ENCODE data around the gene CORO2A. TPM values are rescaled to one million over a fixed set of nuclear protein-coding genes. Genes with fewer than 3 reads are reported as not detected.

The CORO2A gene
- total and polyA plus RNA-seq, 2 of the 13 experiments (the other 11 are each of a cell fraction or from before 2014, with no cell fraction given), result 14.4 to 15.3 TPM

DNA sequence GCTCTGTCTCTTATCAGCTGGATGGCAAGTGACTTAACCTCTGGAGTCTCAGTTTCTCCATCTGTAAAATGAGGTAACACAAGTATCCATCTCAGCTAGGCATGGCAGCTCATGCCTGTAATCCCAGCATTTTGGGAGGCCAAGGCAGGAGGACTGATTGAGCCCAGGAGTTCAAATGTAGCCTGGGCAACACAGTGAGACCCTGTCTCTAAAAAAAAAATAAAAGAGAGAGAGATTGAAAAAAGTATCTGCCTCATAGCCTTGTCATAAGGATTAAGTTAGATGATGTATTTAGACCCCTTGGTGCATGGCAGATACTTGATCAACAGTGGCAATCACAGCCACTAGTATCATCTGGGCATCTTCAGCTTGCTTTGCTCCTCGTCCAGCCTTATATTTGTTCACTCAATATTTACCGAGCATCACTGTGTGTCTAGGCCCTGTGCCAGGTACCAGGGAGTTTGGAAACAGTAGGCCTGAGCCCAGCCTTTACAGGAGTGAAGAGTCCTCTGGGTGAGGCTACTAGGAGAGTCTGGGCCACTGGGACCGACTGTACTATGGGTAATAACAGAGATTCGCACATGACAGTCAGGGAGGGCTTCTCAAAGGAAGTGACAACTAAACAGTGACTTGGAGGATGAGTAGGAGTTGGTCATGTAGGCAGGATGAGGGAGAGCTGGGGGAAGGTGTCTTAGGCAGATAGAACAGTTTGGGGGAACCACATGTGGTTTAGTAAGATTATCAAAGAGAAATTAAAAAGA lies 34.2 kb downstream of the CORO2A start (continued):
- TF ChIP-seq, protein P1, sequence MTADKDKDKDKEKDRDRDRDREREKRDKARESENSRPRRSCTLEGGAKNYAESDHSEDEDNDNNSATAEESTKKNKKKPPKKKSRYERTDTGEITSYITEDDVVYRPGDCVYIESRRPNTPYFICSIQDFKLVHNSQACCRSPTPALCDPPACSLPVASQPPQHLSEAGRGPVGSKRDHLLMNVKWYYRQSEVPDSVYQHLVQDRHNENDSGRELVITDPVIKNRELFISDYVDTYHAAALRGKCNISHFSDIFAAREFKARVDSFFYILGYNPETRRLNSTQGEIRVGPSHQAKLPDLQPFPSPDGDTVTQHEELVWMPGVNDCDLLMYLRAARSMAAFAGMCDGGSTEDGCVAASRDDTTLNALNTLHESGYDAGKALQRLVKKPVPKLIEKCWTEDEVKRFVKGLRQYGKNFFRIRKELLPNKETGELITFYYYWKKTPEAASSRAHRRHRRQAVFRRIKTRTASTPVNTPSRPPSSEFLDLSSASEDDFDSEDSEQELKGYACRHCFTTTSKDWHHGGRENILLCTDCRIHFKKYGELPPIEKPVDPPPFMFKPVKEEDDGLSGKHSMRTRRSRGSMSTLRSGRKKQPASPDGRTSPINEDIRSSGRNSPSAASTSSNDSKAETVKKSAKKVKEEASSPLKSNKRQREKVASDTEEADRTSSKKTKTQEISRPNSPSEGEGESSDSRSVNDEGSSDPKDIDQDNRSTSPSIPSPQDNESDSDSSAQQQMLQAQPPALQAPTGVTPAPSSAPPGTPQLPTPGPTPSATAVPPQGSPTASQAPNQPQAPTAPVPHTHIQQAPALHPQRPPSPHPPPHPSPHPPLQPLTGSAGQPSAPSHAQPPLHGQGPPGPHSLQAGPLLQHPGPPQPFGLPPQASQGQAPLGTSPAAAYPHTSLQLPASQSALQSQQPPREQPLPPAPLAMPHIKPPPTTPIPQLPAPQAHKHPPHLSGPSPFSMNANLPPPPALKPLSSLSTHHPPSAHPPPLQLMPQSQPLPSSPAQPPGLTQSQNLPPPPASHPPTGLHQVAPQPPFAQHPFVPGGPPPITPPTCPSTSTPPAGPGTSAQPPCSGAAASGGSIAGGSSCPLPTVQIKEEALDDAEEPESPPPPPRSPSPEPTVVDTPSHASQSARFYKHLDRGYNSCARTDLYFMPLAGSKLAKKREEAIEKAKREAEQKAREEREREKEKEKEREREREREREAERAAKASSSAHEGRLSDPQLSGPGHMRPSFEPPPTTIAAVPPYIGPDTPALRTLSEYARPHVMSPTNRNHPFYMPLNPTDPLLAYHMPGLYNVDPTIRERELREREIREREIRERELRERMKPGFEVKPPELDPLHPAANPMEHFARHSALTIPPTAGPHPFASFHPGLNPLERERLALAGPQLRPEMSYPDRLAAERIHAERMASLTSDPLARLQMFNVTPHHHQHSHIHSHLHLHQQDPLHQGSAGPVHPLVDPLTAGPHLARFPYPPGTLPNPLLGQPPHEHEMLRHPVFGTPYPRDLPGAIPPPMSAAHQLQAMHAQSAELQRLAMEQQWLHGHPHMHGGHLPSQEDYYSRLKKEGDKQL (CRISPR knock-in tag; IDR thresholded peaks at IDR 0.05; ENCODE audit: low read depth), result peak; percentile 64; the same call in 1 of the 2 replicates
- TF ChIP-seq TBL1XR1 (IDR thresholded peaks at IDR 0.05; ENCODE audit: borderline replicate concordance, low read length, partially characterized antibody), result no peak
- no peak for TF ChIP-seq ZNF180 (CRISPR knock-in tag; IDR thresholded peaks at IDR 0.05; ENCODE audit: borderline replicate concordance, low read depth)
- TF ChIP-seq KAT2B (IDR thresholded peaks at IDR 0.05; ENCODE audit: borderline replicate concordance, low read depth, low read length), result no peak
- TF ChIP-seq GATA4 (IDR thresholded peaks at IDR 0.05; ENCODE audit: borderline replicate concordance, low read depth), result no peak
- TF ChIP-seq, protein P2, sequence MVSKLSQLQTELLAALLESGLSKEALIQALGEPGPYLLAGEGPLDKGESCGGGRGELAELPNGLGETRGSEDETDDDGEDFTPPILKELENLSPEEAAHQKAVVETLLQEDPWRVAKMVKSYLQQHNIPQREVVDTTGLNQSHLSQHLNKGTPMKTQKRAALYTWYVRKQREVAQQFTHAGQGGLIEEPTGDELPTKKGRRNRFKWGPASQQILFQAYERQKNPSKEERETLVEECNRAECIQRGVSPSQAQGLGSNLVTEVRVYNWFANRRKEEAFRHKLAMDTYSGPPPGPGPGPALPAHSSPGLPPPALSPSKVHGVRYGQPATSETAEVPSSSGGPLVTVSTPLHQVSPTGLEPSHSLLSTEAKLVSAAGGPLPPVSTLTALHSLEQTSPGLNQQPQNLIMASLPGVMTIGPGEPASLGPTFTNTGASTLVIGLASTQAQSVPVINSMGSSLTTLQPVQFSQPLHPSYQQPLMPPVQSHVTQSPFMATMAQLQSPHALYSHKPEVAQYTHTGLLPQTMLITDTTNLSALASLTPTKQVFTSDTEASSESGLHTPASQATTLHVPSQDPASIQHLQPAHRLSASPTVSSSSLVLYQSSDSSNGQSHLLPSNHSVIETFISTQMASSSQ (IDR thresholded peaks at IDR 0.05; ENCODE audit: low read depth), result no peak
- TF ChIP-seq, protein P2 (CRISPR knock-in tag; IDR thresholded peaks at IDR 0.05; ENCODE audit: borderline replicate concordance), result peak; percentile 60; the same call in 1 of the 2 replicates
- no peak for TF ChIP-seq JDP2 (CRISPR knock-in tag; IDR thresholded peaks at IDR 0.05; ENCODE audit: borderline replicate concordance)
- TF ChIP-seq, protein P3, sequence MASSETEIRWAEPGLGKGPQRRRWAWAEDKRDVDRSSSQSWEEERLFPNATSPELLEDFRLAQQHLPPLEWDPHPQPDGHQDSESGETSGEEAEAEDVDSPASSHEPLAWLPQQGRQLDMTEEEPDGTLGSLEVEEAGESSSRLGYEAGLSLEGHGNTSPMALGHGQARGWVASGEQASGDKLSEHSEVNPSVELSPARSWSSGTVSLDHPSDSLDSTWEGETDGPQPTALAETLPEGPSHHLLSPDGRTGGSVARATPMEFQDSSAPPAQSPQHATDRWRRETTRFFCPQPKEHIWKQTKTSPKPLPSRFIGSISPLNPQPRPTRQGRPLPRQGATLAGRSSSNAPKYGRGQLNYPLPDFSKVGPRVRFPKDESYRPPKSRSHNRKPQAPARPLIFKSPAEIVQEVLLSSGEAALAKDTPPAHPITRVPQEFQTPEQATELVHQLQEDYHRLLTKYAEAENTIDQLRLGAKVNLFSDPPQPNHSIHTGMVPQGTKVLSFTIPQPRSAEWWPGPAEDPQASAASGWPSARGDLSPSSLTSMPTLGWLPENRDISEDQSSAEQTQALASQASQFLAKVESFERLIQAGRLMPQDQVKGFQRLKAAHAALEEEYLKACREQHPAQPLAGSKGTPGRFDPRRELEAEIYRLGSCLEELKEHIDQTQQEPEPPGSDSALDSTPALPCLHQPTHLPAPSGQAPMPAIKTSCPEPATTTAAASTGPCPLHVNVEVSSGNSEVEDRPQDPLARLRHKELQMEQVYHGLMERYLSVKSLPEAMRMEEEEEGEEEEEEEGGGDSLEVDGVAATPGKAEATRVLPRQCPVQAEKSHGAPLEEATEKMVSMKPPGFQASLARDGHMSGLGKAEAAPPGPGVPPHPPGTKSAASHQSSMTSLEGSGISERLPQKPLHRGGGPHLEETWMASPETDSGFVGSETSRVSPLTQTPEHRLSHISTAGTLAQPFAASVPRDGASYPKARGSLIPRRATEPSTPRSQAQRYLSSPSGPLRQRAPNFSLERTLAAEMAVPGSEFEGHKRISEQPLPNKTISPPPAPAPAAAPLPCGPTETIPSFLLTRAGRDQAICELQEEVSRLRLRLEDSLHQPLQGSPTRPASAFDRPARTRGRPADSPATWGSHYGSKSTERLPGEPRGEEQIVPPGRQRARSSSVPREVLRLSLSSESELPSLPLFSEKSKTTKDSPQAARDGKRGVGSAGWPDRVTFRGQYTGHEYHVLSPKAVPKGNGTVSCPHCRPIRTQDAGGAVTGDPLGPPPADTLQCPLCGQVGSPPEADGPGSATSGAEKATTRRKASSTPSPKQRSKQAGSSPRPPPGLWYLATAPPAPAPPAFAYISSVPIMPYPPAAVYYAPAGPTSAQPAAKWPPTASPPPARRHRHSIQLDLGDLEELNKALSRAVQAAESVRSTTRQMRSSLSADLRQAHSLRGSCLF (CRISPR knock-in tag; IDR thresholded peaks at IDR 0.05; ENCODE audit: borderline replicate concordance), result no peak
- TF ChIP-seq, protein P4, sequence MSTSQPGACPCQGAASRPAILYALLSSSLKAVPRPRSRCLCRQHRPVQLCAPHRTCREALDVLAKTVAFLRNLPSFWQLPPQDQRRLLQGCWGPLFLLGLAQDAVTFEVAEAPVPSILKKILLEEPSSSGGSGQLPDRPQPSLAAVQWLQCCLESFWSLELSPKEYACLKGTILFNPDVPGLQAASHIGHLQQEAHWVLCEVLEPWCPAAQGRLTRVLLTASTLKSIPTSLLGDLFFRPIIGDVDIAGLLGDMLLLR (CRISPR knock-in tag; IDR thresholded peaks at IDR 0.05), result no peak

Data from HepG2 (cell line).